MCF 10A (cell line): ENCODE data around the gene MARS1. TPM values are rescaled to one million over a fixed set of nuclear protein-coding genes. Genes with fewer than 3 reads are reported as not detected.
"Not testable (repeated sequence)": the region's sequence is repeated elsewhere in the genome, so short reads cannot be mapped to it uniquely, and the experiment has no call there.

ENCODE experiments used
- BruUV-seq: library from RNA; stranded (reverse); fragments of 400-500 nt; replicated peaks from 2 replicates; lab custom pipeline; 2021; lab: Mats Ljungman, UMichigan
- CTCF ChIA-PET: fragments of 300-600 bp; sonication (Branson Sonifier 250); formaldehyde crosslinking; extraction: SDS; loops from one replicate; lab custom pipeline; 2021; ENCODE audit warnings: antibody characterized with exemption, inconsistent platforms; lab: Yijun Ruan, JAX
- POLR2A ChIA-PET: fragments of 300-600, 350-650 bp; sonication (Branson Sonifier 250); formaldehyde crosslinking; extraction: SDS; loops from one replicate; lab custom pipeline; 2020; ENCODE audit warnings: antibody characterized with exemption, inconsistent platforms; lab: Yijun Ruan, JAX
- DNase-seq: peaks from one replicate; pipeline ENCODE4 v3.0.0-alpha.2; 2018; ENCODE audit not compliant: unreplicated experiment
- H3K27ac Mint-ChIP-seq: one replicate; pipeline ENCODE4 v1.8.0; 2022; ENCODE audit warnings: mild to moderate bottlenecking, low read depth, mixed read lengths; ENCODE audit not compliant: unreplicated experiment
- H3K27me3 Mint-ChIP-seq: one replicate; pipeline ENCODE4 v1.8.0; 2022; ENCODE audit warnings: mixed read lengths; ENCODE audit not compliant: insufficient read depth, unreplicated experiment
- H3K36me3 Mint-ChIP-seq: one replicate; pipeline ENCODE4 v1.8.0; 2022; ENCODE audit warnings: mild to moderate bottlenecking, moderate library complexity, mixed read lengths; ENCODE audit not compliant: insufficient read depth, unreplicated experiment
- H3K4me1 Mint-ChIP-seq: one replicate; pipeline ENCODE4 v1.8.0; 2022; ENCODE audit warnings: mixed read lengths; ENCODE audit not compliant: insufficient read depth, unreplicated experiment
- H3K4me3 Mint-ChIP-seq: one replicate; pipeline ENCODE4 v1.8.0; 2022; ENCODE audit warnings: mild to moderate bottlenecking, moderate library complexity, mixed read lengths; ENCODE audit not compliant: unreplicated experiment
- H3K9me3 Mint-ChIP-seq: one replicate; pipeline ENCODE4 v1.8.0; 2022; ENCODE audit warnings: mixed read lengths; ENCODE audit not compliant: unreplicated experiment
- CTCF ChIP-seq: fragments of 200-600 bp; IDR thresholded peaks from one replicate; pipeline ENCODE4 v1.8.0; 2022; ENCODE audit warnings: antibody characterized with exemption, mild to moderate bottlenecking; ENCODE audit not compliant: unreplicated experiment
- intact Hi-C: fragments of 100-400 bp; cut with micrococcal nuclease; formaldehyde crosslinking; loops from 2 replicates; pipeline ENCODE4 v1.14.1; 2022
- microRNA-seq: library from miRNA; unstranded; fragments of <30 nt; microRNA quantifications from one replicate; pipeline ENCODE4 v1.2.0, GENCODE V29; 2022
- total RNA-seq: library from RNA; stranded (reverse); gene quantifications from 2 replicates; pipeline ENCODE4 v1.2.3, GENCODE V29; 2022

The MARS1 gene
- total RNA-seq, 1 experiment from 2014 or later, result 762 TPM

GRCh38 chr12:57560516-57560915 is 72.6 kb downstream of the MARS1 start:
- no peak for TF ChIP-seq CTCF
- H3K27ac Mint-ChIP-seq, result no peak overlapping the region
- peaks cover 31% of the 10 kb centered on the region for H3K27me3 Mint-ChIP-seq
- H3K4me3 Mint-ChIP-seq, result no peak overlapping the region
- H3K4me1 Mint-ChIP-seq, result no peaks in the 10 kb centered on the region
- DNase-seq, result no peak
- no TSS peak for BruUV-seq
- POLR2A ChIA-PET, result no interaction called here
- CTCF ChIA-PET, result interaction anchor here (0.6 kb wide), 1 partner anchor 336 kb away, joined by 3 read pairs; no protein-coding TSS in a partner anchor
- no peaks in the 10 kb centered on the region for H3K36me3 Mint-ChIP-seq
- intact Hi-C loops, result no loop called here
- H3K9me3 Mint-ChIP-seq, result no peaks in the 10 kb centered on the region

- H3K27ac Mint-ChIP-seq, BruUV-seq, intact Hi-C loops, H3K9me3 Mint-ChIP-seq, POLR2A ChIA-PET, H3K4me3 Mint-ChIP-seq, H3K4me1 Mint-ChIP-seq, H3K36me3 Mint-ChIP-seq: not testable (repeated sequence)
- H3K27me3 Mint-ChIP-seq, result peaks cover 31% of the 10 kb centered on the region
- CTCF ChIA-PET, result interaction anchor here (0.6 kb wide), 1 partner anchor 336 kb away, joined by 3 read pairs; no protein-coding TSS in a partner anchor
- peak; percentile 27 for DNase-seq
Measured at GRCh38 chr12:57561117-57561516, 73.2 kb downstream of the MARS1 start.

GRCh38 chr12:57563358-57563757 is 75.5 kb downstream of the MARS1 start:
- intact Hi-C loops, result no loop called here
- no TSS peak for BruUV-seq
- Mint-ChIP-seq H3K4me1 (no peaks in the 10 kb centered on the region), H3K36me3 (no peaks in the 10 kb centered on the region), H3K9me3 (no peaks in the 10 kb centered on the region), H3K27ac (no peak overlapping the region), H3K4me3 (no peak overlapping the region), H3K27me3 (peaks cover 31% of the 10 kb centered on the region)
- ChIA-PET POLR2A (no interaction called here), CTCF (interaction anchor here (0.6 kb wide), 1 partner anchor 19 kb away, joined by 3 read pairs; no protein-coding TSS in a partner anchor)
- TF ChIP-seq CTCF, result no peak
- DNase-seq, result no peak

- Mint-ChIP-seq H3K27ac (no peak overlapping the region), H3K36me3 (no peaks in the 10 kb centered on the region), H3K4me3 (no peak overlapping the region), H3K27me3 (peaks cover 31% of the 10 kb centered on the region), H3K4me1 (no peaks in the 10 kb centered on the region), H3K9me3 (no peaks in the 10 kb centered on the region)
- CTCF ChIA-PET, result interaction anchor here (0.6 kb wide), 2 partner anchors 19 to 62 kb away, joined by 3 read pairs; no protein-coding TSS in a partner anchor
- TF ChIP-seq CTCF, result no peak
- no peak for DNase-seq
- BruUV-seq, result no TSS peak
- POLR2A ChIA-PET, result interaction anchor here (0.6 kb wide), 1 partner anchor 185 kb away, joined by 4 read pairs; no protein-coding TSS in a partner anchor
- intact Hi-C loops, result no loop called here
Measured at GRCh38 chr12:57564178-57564740, 76.4 kb downstream of the MARS1 start.

Small RNA genes within 50 kb of the gene (microRNA-seq; reads per million reads assigned to microRNA genes)
- 1.3 reads per million, percentile 3 among the genes with 10 or more reads in this experiment for gene MIR616
- not detected for gene MIR6758

Other genes starting within 250 kb of the MARS1 start
- gene STAC3, start 236.9 kb upstream of the MARS1 start, total RNA-seq, result 2.5 and 2.8 TPM in 2 replicates
- gene R3HDM2, start 57.0 kb upstream of the MARS1 start, total RNA-seq, result 53.9 and 64.8 TPM in 2 replicates
- not detected in 2 replicates for gene INHBC, start 53.3 kb upstream of the MARS1 start, total RNA-seq
- 2.1 and 5.0 TPM in 2 replicates for gene INHBE, start 32.8 kb upstream of the MARS1 start, total RNA-seq
- not detected in 2 replicates for gene GLI1, start 28.3 kb upstream of the MARS1 start, total RNA-seq
- 0.69 and 1.1 TPM in 2 replicates for gene ARHGAP9, start 8.2 kb upstream of the MARS1 start, total RNA-seq
- 156 and 168 TPM in 2 replicates for gene DDIT3, start 32.4 kb downstream of the MARS1 start, total RNA-seq
- gene MBD6, start 34.8 kb downstream of the MARS1 start, total RNA-seq, result 96.5 and 111 TPM in 2 replicates
- 149 and 188 TPM in 2 replicates for gene DCTN2, start 59.1 kb downstream of the MARS1 start, total RNA-seq
- gene KIF5A, start 62.0 kb downstream of the MARS1 start, total RNA-seq, result 0.56 TPM in 2 replicates
- gene PIP4K2C, start 103.1 kb downstream of the MARS1 start, total RNA-seq, result 32.0 and 38.0 TPM in 2 replicates
- 1.7 and 2.0 TPM in 2 replicates for gene DTX3, start 116.8 kb downstream of the MARS1 start, total RNA-seq
- gene ARHGEF25, start 123.4 kb downstream of the MARS1 start, total RNA-seq, result 0.37 and 0.83 TPM in 2 replicates
- gene B4GALNT1, start 145.1 kb downstream of the MARS1 start, total RNA-seq, result 0.29 and 0.40 TPM in 2 replicates
- gene OS9, start 206.1 kb downstream of the MARS1 start, total RNA-seq, result 125 and 173 TPM in 2 replicates